Ishikawa (cell line): Measurements from ENCODE around the gene TLCD1.

Experiments
- CEBPB ChIP-seq: IDR thresholded peaks from 2 replicates; pipeline ENCODE4 v1.6.1; 2012
- CREB1 ChIP-seq: IDR thresholded peaks from 2 replicates; pipeline ENCODE4 v1.6.1; 2012; ENCODE audit warnings: low read depth
- EGR1 ChIP-seq: IDR thresholded peaks from 2 replicates; pipeline ENCODE4 v1.6.1; 2012
- EP300 ChIP-seq: IDR thresholded peaks from 2 replicates; pipeline ENCODE4 v1.6.1; 2012; ENCODE audit warnings: borderline replicate concordance
- FOXM1 ChIP-seq: IDR thresholded peaks from 2 replicates; pipeline ENCODE4 v1.6.1; 2012; ENCODE audit warnings: low read depth, borderline replicate concordance
- MAX ChIP-seq: IDR thresholded peaks from 2 replicates; pipeline ENCODE4 v1.6.1; 2012
- NFIC ChIP-seq: IDR thresholded peaks from 2 replicates; pipeline ENCODE4 v1.6.1; 2012
- TAF1 ChIP-seq: IDR thresholded peaks from 2 replicates; pipeline ENCODE4 v1.6.1; 2012; ENCODE audit warnings: low read depth, mild to moderate bottlenecking
- YY1 ChIP-seq: IDR thresholded peaks from 2 replicates; pipeline ENCODE4 v1.6.1; 2012; ENCODE audit warnings: low read depth
- TF ChIP-seq, protein P1 (sequence below): IDR thresholded peaks from 2 replicates; pipeline ENCODE4 v1.6.1; 2012; ENCODE audit warnings: low read depth, mild to moderate bottlenecking

DNA sequence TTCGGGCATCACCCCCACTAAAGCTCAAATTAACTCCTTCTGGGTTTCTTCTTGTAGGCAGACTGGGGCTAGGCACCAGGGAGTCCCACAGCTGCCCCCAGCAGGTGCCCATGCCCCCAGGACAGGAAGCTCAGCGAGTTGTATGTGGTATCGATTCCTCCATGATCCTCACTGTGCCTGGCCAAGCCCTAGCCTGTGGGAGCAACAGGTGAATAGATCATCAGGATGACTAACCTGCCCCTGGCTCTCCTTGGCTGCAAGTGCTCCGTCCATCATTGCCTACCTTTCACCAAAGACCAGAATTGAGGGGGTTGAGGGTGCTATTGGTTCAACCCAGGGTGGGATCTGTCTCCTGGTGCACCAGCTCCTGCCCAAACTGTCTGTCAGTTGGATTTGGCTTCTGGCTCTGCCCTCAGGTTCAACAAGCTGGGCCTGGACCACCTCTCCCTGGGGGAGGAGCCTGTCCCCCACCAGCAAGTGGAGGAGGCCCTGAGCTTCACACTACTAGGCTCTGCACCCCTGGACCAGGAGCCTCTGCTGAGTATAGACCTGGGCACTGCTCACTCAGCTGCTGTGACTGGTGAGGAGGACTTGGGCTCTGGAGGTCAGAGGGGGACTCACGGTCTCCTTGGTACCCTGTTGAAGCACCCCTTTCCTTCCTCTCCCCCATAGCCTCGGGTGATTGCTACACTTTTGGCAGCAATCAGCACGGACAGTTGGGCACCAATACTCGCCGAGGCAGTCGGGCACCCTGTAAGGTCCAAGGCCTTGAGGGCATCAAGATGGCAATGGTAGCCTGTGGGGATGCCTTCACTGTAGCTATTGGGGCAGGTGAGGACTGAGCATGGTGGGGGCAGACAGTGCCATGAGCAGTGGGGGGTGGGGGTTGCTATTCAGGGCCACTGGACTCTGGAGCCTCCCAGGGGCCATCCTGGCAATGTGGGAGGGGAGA, 14.6 kb upstream of the TLCD1 start:
- no peak for TF ChIP-seq CEBPB
- no peak for TF ChIP-seq NFIC
- TF ChIP-seq, protein P1, sequence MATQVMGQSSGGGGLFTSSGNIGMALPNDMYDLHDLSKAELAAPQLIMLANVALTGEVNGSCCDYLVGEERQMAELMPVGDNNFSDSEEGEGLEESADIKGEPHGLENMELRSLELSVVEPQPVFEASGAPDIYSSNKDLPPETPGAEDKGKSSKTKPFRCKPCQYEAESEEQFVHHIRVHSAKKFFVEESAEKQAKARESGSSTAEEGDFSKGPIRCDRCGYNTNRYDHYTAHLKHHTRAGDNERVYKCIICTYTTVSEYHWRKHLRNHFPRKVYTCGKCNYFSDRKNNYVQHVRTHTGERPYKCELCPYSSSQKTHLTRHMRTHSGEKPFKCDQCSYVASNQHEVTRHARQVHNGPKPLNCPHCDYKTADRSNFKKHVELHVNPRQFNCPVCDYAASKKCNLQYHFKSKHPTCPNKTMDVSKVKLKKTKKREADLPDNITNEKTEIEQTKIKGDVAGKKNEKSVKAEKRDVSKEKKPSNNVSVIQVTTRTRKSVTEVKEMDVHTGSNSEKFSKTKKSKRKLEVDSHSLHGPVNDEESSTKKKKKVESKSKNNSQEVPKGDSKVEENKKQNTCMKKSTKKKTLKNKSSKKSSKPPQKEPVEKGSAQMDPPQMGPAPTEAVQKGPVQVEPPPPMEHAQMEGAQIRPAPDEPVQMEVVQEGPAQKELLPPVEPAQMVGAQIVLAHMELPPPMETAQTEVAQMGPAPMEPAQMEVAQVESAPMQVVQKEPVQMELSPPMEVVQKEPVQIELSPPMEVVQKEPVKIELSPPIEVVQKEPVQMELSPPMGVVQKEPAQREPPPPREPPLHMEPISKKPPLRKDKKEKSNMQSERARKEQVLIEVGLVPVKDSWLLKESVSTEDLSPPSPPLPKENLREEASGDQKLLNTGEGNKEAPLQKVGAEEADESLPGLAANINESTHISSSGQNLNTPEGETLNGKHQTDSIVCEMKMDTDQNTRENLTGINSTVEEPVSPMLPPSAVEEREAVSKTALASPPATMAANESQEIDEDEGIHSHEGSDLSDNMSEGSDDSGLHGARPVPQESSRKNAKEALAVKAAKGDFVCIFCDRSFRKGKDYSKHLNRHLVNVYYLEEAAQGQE: no peak
- no peak for TF ChIP-seq MAX
- no peak for TF ChIP-seq EP300
- TF ChIP-seq EGR1: no peak
- TF ChIP-seq YY1: no peak
- TF ChIP-seq TAF1: no peak
- TF ChIP-seq CREB1: no peak
- TF ChIP-seq FOXM1: no peak
